Endothelial cell of umbilical vein (primary cell): ENCODE data around the gene BHLHE23.

Experiments used
- POLR2A ChIP-seq: IDR thresholded peaks from 2 replicates; pipeline ENCODE4 v1.6.1; 2012; ENCODE audit warnings: low read depth, mild to moderate bottlenecking, control low read depth, low read length
- POLR2AphosphoS5 ChIP-seq: IDR thresholded peaks from 2 replicates; pipeline ENCODE4 v1.6.1; 2012; ENCODE audit warnings: low read depth, mild to moderate bottlenecking, control low read depth, low read length, moderate library complexity; ENCODE audit not compliant: insufficient read depth
- TF ChIP-seq, protein P1 (sequence below): IDR thresholded peaks from 2 replicates; pipeline ENCODE4 v1.6.1; 2011; ENCODE audit not compliant: insufficient read depth, insufficient read length
- TF ChIP-seq, protein P2 (sequence below), 2 donors: IDR thresholded peaks; 1 replicate in 1 of 2; 2 replicates in 1 of 2; pipeline ENCODE4 v1.5.1; 2011; ENCODE audit warnings: low read length in 2 of 2, mild to moderate bottlenecking in 2 of 2, moderate library complexity in 2 of 2, control low read depth in 1 of 2, inconsistent platforms in 1 of 2, low read depth in 1 of 2; ENCODE audit not compliant: insufficient read depth in 1 of 2; ENCODE audit errors: extremely low read depth in 1 of 2

DNA sequence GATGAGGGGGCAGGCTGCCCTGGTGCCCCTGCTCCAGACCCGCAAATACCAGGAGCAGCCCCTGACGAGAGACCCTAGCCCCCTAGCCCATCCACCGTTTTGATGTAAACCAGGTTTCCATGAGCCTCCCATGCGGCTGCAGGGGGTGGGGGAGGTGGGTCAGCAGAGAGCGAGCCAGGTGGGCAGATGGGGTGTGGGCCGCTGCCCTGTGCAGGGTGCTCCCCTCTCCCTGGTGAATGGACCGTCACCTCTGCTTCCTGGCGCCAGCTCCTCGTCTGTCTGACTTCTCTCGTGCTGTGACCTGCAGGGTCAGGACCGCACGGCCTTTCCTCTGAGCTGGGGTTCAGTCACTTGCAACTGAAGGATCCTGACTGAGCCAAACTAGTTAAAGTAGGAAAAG is 15.7 kb upstream of the BHLHE23 start:
- TF ChIP-seq POLR2A: no peak
- TF ChIP-seq, protein P1, sequence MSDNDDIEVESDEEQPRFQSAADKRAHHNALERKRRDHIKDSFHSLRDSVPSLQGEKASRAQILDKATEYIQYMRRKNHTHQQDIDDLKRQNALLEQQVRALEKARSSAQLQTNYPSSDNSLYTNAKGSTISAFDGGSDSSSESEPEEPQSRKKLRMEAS: no peak
- TF ChIP-seq, protein P2, sequence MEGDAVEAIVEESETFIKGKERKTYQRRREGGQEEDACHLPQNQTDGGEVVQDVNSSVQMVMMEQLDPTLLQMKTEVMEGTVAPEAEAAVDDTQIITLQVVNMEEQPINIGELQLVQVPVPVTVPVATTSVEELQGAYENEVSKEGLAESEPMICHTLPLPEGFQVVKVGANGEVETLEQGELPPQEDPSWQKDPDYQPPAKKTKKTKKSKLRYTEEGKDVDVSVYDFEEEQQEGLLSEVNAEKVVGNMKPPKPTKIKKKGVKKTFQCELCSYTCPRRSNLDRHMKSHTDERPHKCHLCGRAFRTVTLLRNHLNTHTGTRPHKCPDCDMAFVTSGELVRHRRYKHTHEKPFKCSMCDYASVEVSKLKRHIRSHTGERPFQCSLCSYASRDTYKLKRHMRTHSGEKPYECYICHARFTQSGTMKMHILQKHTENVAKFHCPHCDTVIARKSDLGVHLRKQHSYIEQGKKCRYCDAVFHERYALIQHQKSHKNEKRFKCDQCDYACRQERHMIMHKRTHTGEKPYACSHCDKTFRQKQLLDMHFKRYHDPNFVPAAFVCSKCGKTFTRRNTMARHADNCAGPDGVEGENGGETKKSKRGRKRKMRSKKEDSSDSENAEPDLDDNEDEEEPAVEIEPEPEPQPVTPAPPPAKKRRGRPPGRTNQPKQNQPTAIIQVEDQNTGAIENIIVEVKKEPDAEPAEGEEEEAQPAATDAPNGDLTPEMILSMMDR (IDR thresholded peaks at IDR 0.05; ENCODE audit: extremely low read depth in 1 of 2, insufficient read depth in 1 of 2, low read depth in 1 of 2, low read length in 2 of 2): no peak
- TF ChIP-seq POLR2AphosphoS5: no peak
